Airway epithelial cell (primary cell): ENCODE results near the gene NOS2. TPM values are rescaled to one million over a fixed set of nuclear protein-coding genes. Genes with fewer than 3 reads are reported as not detected.

Experiments used
- total RNA-seq: library from RNA; depleted of rRNA; stranded (reverse); fragments of >200 nt; gene quantifications from 2 replicates; pipeline ENCODE4 v1.2.3, GENCODE V29; 2015

The NOS2 gene
- total RNA-seq, result not detected in 2 replicates

DNA sequence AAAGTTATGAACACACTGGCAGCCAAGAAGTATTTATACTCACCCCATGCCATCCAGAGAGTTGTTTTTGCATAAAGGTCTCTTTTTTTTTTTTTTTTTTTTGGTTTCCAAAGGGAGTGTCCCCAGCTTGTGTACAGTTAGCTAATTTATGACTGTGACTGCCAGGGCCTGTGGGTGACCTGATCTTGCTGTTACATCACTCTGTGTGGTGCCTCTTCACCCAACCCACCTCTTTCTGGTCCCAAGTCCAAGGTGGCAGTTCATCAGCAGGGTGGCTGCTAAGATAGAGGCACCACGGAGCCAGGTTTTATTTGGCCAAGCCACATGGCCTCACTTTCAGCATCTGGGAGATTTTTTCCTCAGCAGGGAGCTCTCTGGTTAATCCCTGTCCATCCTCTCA, at the start of gene NOS2:
NOS2 (minus strand) TSS at position 8 of the 400 bp plus-strand sequence. CDS start 1,720 bp downstream, outside the sequence.

Other genes with a start within 250 kb of the NOS2 start
- 0.65 and 5.5 TPM in 2 replicates for gene LGALS9, start 169.3 kb downstream of the NOS2 start, total RNA-seq
- 5.4 and 6.2 TPM in 2 replicates for gene LYRM9, start 92.8 kb upstream of the NOS2 start, total RNA-seq
- gene NLK, start 242.1 kb upstream of the NOS2 start, total RNA-seq, result 9.4 and 10.6 TPM in 2 replicates